AG20443 (cell line): ENCODE measurements around the gene OR2H1.

Source experiments
- DNase-seq: peaks from one replicate; pipeline ENCODE4 v3.0.0; 2012; ENCODE audit warnings: low spot score, mixed read lengths

The OR2H1 gene

DNA sequence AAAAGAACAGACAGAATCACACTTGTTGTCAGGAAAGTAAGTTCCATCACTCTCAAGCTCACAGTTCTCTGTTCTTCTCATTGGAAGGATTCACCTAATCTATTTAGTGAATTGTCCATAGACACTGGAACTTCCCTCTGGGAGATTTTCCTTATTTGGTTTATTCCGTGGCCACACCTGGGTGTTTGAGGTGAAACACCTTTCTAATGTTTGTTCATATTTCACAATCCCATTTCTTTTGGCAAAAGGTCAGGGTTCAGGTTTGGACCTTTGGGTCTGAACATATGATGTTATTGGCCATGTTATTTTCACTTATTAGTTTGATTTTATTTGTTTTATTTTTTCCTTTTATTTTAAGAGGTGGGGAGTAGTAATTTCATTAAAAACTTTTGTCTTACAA, 26.8 kb downstream of the OR2H1 start:
- no peak for DNase-seq

DNA sequence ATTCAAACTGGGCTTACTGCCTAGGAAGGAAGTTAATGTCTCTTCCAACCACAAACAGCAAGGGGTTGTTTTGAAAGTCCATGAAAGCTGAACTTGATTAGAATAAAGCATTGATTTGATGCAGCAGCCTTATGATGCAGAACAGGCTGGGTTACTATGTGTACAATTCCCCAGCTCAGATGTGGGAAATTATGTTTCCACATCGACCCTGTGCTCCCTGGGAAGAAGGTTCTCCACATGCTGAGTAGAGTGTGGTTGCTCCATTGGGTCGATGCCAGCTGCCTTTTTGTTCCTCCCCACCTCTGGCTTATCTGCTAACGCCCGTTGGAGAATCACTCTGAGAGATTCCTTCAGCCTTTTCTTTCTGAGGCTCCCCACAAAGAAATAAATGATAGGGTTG, 29.6 kb downstream of the OR2H1 start:
- DNase-seq = no peak

DNA sequence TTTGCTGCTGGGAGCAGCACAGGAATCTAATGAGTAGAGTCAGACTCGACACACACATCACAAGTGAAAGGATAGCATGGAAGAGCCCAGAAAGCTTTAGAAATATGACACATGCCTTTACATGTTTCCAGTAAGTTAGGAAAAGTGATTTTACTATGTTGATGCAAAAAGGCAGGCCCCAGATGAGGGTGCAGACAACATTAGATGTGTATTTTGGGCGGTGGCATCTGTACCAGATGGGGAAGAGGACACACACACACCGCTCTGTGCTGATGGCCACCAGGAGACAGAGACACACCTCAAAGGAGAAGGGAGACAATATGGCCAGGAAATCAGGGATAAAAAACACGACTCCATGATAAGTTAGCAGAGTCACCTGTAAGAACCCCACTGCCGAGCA, 30.2 kb downstream of the OR2H1 start:
- DNase-seq = no peak

DNA sequence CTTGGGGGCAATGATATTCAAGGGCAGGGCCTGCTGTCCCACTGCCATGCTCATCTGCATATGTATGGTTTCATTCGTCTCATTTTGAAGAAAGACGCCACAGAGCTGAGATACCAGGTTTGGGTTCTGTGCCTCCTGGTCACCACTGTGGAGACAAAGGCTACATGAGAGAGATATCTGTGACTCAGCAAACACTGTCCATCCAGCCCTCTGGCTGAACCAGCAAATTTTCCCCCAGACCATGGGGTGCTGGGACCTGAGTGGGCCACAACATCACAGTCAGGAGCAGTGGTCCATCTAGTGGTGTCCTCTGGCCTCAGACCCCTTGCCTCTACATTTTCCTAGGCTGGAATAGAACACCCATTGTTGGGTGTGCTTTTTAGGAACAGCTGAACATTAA, 30.7 kb downstream of the OR2H1 start, which contains the start of gene MAS1L:
Gene MAS1L (minus strand): TSS at position 297 of the 400 bp plus-strand sequence. CDS start 54 bp downstream, at position 243.
- DNase-seq = no peak

DNA sequence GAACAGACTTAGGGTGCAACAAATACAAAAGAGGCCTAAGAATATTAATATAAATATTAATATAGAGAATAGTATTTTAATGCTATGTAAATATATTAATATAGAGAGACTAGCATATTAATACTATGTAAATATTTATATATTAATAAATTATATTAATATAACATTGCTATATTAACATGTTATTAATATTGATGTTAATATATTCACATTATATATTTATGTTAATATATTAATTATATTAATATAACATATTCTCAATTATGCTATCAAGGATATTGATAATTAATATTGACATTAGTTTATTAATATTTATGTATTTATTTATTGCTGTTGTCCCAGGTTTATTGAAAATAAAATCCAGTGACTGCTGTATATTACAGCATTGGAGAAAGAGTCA, 31.9 kb downstream of the OR2H1 start:
- DNase-seq = no peak

DNA sequence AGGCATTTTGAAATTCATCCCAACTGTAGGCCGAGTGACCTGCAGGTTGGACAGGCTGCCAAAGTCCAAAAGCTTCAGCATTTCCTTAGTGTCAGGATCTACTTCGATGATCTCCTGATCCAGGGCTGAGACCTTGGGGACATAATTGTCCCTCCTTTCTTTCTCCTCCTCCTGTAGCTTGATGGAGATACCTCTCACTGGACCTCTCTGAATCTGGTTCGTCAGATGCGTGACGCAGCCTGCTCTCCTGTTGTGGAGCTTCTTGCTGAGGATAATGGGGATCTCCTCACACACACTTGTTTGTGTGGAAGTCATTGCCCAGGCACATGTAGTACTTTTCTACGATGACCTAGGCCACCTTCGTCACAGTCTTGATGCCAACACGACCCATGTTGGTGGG, 32.3 kb downstream of the OR2H1 start:
- DNase-seq = no peak

DNA sequence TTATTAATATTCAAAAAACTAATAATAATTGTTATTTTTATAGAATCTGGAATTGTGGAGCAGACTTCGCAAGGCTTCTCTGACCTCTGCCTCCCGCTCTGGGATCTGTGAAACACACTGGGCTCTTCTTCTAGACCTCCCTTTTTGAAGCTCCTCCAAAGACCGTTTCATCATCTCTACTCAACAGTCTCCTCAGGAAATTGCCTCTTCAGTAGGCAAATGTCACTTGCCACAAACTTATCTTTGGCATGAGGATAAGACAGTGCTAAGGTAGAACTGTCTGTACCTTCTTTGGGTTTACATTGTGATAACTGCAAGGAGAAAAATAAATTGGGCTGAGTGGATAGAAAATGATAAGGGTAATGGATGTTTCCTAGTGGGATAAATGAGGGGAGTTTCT, 33.1 kb downstream of the OR2H1 start:
- no peak for DNase-seq

DNA sequence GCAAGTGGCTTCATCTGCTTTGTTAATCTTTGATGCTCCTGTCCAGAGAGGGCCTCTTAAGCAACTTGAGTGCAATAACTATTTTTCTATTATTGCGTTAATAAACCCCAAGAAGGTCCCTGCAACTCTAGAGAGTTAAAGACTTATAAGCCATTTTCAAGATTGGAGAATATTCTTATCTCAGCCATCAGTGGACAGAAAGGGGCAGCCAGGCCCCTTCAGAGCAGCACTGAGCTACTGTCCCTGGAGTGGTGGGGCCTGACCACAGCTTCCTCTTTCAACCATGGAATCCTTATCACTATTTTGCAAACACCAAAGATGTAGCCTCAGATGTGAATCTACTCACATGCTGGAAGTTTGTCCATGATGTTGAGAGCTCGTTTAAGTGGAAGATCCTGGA, 33.6 kb downstream of the OR2H1 start:
- DNase-seq = no peak

DNA sequence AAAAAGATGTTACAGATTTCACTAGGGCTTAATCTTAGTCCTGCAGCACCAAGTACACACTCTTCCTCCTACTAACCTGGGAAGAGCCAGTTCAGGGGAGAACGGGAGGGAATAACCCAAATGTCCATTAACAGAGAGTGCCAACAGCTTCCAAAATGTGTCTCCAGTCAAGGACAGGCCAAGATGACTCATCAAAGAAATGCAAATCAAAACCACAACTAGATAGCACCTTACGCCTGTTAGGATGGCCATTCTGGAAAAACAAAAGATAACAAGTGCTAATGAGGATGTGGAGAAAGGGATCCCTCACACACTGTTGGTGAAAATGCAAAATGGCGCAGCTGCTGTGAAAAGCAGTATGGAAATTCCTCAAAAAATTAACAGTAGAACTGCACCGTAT, 34.6 kb downstream of the OR2H1 start:
- DNase-seq = no peak

DNA sequence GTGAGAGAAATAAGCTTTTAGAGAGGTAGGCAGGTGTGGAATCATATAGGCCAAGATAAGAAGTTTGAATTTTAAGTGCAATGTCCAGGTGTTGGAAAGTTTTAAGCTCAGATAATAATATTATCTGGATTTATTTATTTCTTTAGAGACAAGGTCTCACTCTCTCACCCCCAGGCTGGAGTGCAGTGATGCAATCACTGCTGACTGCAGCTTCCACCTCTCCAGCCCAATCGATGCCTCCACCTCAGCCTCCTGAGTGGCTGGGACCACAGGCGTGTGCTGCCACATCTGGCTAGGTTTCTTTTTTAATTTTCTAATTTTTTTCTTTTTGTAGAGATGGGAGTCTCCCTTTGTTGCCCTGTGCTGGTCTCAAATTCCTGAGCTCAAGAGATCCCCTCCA, 36.3 kb downstream of the OR2H1 start:
- no peak for DNase-seq

DNA sequence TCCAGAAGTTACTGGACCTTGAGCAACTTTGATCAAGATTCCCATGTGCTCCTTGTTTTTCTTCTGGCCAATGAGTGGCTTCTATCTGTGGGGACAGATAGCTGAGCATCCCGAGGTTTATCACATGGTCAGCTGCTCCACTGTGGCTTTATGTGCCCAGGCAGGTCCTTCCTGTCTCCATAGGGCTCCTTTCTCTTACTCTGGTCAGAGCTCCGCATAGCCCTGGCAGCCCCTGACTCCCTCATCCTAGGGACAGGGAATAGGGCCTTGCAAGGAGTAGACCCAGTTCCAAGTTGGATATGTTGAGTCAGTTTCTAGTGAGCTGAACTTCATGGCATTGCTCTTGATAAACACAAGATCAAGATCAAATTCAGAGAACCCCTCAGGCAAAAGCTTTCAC, 37.2 kb downstream of the OR2H1 start:
- DNase-seq = no peak

DNA sequence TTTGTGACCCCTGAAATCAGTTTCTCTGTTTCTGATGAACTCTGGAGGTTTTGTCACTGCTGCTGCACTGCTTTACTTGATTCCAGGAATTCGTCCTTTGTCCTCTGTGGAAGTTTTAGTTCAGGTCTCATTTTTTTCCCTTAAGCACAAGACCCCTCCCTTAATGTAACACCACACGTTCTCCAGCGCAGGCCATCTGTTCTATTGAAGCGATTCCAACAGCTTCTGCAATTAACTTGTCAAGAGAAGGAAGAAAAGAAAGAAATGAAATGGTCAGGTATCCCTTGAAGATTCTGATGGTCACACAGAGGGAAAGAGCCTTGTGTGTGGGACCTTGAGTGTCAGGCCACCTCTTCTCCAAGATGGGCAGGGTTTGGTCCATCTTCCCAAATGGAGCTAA, 38.6 kb downstream of the OR2H1 start:
- DNase-seq = no peak

DNA sequence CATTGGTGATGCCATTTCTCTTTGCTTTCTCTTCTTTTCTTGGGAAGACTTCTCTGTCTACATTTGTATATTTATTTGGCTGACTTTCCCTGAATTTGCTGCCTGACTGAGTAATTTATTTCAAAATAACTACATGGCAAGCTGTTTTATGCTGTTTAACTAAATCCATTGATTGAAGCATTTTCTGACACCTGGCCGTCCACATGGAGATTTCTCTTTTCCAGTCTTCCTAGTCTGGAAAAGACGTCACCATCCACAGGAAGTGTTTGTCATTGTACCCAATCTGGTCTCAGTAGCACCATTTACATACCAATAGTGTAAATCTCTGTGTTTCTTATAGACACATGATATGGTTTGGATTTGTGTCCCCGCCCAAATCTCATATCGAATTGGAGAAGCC, 40.0 kb downstream of the OR2H1 start:
- no peak for DNase-seq

DNA sequence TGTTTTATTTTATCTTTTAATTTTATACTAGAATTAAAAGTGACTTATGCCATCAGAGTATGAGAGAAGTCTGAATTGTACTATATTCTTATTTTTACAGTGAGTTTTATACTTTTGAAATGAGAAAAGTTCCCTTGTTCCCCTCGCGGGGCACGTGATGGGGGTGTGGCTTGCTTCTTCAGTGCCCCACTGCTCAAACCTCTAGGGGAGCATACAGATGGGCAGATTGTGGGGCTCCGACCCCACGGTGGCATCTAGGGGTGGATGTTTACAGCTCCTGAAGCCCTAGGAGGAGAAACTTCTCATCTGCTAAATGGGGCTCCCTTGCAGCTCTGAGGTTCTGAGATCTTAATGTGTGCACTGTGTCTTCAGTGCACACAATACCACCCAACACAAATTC, 42.7 kb downstream of the OR2H1 start:
- DNase-seq = no peak

DNA sequence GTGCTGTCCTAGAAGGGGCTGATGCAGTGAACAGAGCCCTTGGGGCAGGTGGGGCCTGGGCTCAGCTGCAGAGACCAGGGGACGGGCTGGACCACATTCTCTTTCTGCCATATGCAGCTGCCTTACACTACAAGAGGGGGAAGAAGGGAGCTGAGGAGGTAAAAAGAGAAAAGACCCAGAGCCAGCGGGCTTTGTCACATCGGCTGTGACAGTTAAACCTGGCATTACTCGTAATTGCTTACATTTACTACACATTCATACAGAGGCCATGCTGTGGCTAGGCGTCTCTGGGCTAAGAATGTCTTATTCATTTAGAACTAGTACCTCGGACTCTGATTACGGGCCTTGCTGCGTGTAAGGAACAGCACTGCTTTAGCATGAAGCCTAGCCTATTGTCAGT, 43.6 kb downstream of the OR2H1 start:
- no peak for DNase-seq

DNA sequence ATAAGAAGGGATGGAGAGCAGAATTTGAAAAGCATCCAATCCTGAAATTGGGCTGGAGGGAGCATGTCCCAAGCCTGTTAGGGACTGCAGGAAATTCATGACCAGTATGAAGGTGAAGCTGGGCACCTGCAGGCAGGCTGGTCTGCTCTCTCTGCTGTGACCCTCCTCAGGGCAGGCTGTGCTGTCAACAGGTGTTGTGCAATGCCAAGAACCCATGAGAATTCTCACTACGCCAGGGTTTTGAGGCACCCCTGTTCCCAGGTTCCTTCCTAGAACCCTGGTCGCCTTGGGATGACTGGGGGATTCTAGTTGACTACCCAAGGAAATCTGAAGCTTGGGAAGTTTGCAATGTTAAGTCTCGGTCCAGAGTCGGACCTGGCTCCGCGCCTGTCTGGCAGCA, 44.2 kb downstream of the OR2H1 start:
- no peak for DNase-seq

DNA sequence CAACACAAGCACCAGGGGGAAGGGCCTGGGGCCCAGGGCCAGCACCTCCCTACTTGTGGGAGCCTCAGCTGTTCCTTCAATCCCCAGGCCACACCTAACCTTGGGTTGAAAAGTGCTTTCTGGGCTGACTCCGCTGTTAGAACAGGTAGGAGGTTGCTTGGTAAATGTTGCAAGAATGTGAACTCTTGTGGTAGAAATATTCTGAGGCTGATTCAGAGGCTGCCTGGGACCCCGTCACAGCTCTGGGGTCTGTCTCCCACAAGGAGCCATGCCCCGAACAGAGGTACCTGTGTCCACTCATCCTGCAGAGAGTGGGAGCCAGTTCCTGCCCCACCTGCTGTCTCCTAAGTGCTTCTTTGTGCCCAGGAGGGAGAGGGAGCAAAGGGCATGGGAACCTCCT, 45.2 kb downstream of the OR2H1 start:
- DNase-seq = no peak

DNA sequence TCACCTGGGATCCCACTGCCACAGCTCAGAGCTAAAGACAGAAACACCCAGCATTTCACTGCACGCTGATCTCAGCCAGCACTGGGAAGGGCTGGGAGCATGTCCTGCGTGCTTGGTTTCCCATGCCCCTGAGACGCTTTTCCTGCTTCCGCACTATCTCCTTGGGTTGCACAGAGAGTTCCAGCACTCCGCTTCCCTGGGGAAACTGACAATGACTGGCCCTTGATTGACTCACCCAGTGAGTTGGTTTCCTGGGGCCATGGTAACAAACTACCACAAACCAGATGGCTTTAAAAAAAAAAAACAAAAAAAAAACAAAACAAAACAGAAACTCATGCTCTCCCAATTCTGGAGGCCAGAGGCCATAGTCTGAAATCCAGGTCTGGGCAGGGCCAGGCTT, 45.6 kb downstream of the OR2H1 start:
- DNase-seq = no peak

DNA sequence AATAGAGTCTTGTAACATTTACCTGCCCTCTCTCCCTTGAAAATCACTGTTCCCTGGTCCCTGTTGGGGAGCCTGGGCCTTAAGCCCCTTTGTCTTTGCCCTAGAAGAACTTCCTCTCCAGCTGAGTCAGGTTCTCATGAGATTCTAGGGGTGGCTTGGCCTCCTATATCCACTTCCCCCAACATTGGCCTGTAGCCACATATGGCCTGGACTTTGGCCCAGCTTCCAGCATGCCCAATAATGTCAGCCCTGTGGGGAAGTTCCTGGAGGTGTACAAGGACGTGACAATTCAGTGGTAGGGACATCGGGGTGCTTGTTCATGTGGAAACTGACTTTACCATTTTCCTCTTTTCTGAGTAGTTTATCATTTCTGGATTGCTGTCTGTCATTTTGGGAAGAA, 48.0 kb downstream of the OR2H1 start:
- DNase-seq = no peak

DNA sequence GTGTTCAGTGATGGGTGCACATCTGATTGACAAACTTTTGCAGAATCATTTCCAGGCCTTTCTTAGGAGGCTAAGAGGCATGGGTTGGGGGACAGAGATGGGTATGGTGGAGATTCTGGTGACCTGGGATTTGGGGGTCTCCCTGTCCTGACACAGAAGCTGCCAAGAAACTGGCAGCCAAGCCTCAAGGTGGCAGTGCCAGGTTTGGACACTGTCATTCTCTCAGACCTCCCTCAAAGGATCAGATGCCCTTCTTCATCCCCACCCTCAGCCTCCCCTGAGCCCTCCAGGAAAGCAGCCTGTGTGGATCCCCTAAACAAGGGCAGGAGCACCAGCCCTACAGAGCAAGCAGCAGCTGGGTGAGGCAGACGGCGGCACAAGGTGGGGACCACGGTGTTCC, 48.9 kb downstream of the OR2H1 start:
- DNase-seq = no peak

DNA sequence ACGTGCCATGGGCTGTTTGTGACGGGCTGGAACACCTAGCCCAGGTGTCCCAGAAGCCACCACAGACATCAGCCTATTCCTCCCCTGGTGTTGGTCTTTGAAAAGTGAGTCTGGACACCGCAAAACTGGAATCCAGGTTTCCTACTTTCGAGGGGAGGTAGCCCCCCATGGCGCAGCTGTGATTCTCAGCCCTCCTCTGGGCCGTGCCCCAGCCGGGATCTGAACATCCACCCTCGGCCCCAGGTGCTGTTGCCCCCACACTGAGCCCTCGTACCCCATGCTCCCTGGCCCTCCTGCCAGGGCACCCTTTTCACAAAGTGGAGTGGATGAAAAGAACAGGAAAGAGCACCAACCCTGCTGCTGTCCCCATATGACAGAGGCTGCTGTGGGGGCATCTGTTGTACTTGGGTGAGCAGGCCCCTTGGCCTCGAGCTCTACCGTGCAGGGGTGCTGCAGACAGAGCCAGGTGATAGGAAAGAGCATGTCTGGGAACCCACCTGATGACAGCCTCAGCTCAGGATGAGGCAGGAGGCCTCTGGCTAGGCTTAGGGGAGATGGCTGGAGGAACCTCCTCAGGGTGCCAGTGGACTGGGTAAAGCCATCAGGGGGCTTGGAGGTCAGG, 49.6 kb downstream of the OR2H1 start:
- DNase-seq = no peak

DNA sequence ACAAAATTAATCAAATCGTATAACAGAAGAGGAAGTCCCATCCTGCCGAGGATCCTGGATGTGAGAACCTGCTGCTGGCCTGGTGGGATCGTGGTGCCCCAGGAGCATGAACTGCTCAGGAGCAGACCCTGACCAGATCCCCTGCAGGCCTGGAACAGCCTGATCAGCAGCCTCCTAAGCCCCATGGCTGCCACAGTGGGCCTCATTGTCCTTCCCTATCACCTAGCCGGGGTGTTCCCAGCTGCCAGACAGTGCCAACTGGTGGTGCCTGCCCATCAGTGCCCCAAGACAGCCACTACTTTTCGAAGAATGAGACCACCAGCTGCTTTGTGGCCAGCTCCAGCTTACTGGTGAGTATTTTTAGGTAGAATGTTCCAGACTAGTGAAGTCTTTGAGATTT, 50.4 kb downstream of the OR2H1 start:
- DNase-seq = no peak

DNA sequence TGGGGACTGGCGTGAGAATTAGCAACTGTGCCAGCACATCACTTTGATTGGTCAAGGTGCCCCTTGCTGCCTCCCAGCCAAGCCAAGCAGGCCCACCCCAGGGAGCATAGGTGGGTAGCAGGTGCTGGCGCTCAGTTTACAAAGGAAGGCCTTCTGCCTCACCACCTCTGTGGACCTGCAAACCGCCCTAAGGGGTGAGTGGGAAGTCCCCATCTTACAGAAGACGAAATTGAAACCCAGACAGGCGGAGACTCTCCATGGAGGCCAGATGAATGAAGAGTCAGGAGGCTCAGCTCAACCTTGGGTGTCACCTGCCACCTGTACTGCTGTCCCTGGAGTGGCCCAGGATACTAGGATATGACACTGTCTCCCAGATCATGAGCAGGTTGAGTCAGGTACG, 52.3 kb downstream of the OR2H1 start:
- DNase-seq = no peak

DNA sequence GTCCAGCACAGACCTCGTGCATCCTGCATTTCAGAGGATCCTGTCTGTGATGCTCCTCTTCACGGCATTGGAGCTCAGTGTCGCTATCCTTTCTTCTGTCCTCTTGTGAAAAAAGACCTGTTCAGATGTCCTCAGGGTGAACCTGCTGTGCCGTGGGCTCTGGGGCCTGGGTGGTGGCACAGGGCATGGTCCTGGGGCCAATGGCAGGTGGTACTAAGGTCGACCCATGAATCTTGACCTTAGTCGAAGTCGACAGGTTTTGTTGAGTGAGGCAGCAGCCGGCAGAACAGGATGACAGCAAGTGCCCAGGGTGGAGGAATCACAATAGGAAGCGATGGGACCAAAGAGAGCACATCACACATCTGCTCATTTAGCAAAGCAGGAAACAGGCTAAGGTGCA, 52.8 kb downstream of the OR2H1 start:
- DNase-seq = no peak

DNA sequence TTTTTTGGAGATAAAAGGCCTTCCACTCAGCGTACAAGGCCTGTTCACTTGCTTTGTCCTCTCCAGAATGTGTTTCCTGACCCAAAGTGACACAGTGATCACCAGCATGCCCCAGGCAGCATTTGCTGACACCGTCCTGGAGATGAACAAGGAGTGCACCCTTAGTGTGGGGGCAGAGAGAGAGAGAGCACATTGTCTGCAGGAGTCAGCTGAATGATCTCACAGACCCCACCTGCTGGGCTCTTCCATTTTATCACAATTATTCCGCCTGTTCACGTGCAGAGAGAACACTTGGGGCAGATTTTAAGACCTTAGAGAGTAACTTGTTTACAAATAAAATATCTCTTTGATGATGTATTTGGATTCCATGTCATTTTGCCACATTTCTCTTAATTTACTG, 53.2 kb downstream of the OR2H1 start:
- DNase-seq = no peak
